HG03097 (cell line): Measurements from ENCODE around the gene INAFM1.

ENCODE experiments used
- ATAC-seq: cut with Tn5 transposase; IDR thresholded peaks from one replicate; pipeline ENCODE4 v1.9.1; 2021; ENCODE audit not compliant: unreplicated experiment, low FRiP score

The INAFM1 gene

DNA sequence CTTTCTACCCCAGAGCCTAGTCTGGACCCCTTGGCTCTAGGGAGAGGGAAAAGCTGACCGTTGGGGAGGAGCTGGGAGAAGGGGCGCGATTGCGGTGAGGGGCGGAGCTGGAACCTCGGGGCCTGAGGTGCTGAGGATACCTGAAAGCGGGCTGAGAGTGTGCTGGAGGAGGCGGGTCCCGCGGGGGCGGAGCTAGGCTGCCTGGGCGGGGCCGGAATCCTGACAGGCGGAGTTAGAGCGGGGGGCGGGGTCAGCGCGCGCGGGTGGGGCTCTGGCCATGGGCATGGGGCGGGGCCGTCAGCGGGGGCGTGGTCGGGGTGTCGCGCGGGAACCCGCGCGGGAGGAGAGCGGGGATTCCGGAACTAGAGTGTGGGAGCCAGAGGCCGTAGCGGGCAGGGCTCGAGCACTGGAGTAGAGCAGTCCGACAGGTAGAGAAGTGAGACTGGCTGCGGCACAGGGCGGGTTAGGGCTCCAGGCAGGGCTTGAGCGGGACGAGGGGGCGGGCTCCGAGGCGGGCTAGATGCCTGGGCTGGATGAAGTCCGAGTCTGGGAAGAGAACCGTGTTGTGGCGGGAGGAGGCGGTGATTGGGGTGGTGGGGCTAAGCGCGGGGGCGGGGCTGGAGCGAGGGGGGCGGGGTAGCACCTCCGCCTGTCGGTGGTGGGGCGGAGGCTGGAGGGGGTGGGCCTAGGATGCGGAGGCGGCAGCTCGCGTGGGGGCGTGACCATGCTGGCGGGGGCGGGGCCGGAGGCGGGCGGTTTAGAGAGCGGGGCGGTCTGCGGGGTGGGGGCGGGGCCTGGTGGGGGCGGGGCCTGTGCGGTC lies at the start of gene INAFM1:
INAFM1 (plus strand) TSS at position 815 of the 820 bp plus-strand sequence. CDS start 35 bp downstream, outside the sequence.
- peak; percentile 47 for ATAC-seq

DNA sequence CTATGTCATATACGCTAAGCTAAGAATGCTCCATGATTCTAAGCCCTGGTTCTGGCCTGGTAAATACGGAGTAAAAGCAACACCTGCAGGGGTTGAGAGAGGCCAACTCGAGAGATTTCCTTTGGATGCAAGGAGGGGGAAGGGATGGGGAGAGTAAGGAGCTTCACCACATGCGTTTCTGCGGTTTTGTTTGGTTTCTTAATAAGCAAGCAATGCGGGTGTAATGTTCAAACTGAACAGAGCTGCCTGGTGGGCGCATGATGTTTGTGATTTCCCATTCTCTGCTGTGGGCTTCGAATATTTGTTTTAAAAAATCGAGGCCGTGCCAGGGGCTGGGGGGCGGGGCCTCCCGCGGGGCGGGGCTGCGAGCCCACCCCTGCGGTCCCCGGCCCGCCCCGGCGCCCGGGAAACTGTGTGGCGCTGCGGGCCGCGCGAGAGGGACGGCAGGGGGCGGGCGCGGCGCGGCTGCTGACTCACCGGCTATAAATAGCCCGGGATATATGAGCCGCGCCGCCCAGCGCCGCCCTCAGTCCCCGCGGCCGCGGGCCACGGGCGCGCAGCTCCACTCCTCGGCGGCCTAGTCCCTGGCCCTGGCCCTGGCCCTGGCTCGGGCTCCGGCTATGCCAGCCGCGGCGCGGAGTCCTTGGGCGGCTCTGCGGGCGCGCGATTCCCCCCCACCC lies 48.8 kb upstream of the INAFM1 start:
- ATAC-seq, result peak; percentile 48

DNA sequence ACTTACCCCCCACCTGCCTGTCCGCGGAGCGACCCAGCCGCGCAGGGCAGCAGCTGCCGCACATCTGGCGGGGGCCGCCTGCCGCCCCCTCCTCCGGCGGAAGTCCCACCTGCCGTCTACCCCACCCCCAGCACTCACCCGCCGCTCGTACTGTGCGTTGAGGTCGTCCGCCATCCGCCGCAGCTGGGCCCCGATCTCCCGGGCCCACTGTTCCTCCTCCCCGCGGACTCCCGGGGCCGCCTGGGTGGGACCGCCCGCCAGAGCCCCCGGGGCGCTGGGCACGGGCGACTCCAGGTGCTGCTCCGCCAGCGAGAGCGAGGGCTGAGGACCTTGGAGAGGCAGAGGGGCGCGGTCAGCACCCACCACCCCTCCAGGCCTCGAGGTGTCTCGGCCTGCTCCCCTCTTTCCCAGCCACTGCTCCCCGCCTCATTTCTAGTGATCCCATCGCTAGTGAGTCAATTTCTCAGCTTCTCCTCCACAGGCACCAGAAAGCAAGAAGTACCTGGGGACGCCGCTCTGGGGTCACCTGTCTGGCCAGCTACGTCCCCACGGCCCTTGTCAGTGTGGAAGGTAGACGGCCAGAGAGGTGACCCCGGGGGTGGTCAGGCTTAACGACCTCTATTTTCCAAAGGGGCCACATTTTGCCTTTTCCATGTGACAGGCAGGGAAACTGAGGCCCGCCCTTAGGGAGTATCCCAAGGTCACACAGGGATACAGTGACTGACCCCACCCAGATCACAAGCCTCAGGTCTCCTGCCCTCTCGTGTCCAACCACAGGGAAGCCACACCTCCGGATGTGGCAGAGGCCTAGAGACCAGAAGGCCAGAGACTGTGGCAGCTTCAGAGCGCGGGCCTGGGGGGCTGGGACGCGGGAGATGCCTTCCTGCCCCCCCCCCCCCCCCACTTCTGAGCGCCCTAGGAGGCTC lies 48.0 kb upstream of the INAFM1 start:
- ATAC-seq, result peak; percentile 14

DNA sequence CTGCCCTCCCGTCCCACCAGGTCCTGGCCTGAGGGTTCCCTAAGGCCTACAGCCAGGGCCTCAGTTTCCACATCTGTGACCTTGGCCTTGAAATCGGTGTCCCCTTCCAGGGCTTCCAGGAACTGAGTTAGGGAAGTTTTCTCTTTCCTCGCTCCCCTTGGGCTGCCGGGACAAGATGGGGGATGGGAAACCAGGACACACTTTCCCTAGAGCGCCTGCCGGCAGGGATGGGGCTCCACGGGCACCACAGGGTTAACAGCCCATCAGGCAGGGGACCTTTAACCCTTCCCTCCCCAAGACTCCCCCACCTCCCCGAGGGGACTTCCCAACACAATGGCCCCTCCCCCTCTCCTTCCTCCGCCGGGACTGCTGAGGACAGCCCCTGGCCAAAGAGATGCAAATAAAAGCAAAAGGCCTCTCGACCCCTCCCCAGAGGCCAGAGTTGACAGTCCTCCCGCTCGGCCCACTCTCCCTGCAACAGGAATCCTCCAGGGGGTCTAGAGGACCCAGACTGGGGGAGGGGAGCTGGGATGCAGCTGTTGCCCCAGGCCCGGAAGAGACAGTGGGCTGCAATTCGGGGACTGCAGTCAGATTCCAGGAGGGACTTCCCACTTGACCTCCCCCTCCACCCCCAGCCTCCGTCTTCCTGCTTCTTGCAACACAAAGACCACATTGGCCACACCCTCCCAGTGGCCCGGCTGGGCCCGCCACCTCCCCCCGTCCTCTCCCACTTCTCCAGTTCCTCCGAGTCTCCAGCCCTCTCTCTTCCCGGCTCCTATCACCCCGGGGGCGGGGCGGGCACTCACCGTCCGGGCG lies 47.1 kb upstream of the INAFM1 start:
- ATAC-seq, result no peak

DNA sequence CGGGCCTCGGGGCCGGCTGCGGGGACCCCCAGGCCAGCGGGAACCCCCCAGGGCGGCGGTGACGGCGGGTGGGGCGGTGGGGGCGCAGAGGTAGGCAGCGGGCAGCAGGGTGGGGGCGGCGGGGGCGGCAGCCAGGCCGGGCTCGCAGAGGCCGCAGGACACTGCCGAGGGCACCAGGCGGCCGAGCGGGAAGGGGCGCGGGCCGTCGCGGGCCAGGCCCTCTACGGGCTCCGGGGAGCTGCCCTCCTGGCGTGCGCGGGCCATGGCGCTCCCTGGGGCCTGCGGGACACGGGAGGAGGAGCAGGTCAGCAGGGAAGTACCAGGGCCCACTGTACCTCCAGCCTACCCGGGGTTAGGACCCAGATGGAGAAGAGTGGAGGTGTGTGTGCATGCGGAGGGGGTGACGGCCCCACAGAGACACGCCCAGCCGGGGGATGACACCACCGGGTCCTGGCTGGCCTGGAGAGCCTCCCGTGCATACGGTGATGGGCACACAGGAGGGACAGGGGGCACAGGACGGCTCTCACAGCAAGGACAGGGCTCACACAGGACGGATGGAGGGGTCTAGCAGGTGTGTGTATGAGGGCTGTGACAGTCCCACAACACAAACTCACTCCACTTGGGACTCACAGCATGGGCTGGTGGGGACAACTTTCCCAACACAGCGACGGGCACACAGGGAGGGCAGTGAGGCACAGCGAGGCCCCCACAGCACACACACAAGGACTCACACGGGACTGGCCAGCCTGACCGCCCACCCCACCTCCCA lies 46.3 kb upstream of the INAFM1 start:
- no peak for ATAC-seq

DNA sequence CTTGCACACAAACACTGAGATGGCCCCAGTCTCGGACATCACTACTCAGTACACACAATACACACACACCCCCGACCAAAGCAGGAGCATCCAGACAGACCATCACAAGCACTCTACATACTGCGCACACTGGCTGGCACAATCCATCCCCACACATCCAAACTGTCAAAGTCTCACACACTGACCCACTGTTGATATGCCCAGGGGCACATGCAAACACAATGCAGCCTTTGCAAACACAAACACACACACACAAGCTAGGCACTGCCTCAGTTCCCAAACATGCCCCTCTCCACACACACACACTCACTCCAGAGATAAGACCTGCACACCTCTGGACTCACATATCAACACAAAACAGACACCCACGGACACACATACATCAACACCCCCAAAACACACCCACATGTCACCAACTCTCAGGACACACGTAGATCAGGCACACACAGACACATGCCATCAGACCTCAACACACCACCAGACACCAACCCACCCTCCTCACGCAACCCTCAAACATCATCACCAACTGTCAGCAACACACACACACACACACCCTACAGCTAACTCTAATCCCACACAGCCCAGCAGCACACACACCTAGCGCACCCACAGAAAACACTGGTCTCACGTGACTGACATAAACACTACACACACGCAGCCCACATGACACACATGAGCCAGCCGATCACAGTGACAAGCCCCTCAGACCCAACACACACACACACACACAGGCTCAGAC lies 45.6 kb upstream of the INAFM1 start:
- no peak for ATAC-seq

DNA sequence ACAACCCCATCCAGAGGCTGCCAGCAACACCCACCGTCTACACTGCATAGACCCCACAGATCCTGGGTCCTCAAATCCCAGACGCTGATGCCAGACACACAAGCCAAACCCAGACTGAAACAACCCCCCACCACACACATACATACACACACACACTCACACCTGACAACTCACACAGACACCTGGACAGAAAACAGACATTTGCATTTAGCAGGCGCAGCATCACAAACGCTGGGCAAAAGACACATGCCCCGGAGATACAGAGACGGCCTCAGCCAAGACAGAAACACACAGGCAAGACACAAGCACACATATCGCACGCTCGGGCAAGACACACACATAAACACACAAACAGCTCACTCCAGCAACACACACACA lies 45.0 kb upstream of the INAFM1 start:
- no peak for ATAC-seq

DNA sequence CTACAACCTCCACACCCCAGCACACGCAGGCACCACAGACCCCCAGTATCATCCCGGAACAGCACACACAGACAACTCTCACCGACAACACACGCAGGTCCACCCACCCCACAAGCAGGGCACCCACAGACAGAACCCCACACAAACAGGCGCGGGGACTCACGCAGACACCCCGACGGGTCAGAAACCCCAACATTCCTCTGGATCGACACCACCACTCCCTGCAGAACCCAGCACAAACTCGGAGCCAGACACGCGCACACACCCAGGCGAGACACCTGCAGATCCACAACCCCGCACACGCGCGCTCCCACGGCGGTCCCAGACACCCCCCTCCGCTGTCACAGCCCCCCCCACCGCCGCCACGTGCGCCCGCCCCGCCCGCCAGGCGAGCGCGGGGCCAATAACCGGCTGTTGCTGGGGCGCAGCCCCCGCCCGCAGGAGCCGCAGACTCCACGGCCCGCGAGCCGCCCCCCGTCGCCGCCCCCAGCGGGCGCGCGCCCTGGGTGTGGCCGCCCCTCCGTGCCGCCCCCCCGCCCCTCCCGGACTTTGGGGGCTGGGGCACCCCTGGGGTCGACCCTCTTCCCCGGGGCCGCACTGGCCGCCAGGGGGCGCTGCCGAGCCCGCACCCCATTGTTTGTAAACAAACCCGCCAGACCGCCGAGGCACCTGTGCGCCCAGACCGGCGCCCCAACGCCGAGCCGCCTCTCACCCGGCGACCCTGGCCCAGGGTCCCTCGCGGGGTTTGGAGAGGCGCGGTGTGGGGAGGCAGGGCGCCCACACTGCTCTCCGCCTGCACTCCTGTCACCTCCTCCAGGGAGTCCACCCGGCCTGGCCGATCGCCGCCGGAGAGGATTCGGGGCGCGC lies 44.4 kb upstream of the INAFM1 start:
- no peak for ATAC-seq

DNA sequence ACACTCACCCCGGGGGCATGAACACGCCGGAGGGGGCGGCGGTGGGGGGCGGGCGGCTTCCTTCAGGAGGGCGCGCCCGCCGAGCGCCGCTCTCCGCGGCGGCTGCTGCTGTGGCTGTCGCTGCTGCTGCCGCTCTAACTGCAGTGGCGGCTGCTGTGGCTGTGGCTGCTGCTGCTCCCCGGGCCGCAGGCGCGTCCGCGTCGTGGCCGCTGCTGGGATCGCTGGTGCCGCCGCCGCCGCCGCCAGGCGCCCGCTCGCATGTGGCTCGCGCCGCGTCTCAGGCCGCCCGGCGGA lies 43.8 kb upstream of the INAFM1 start, which contains the start of gene BBC3:
BBC3 (minus strand) TSS at position 279 of the 294 bp plus-strand sequence. CDS start 2,768 bp downstream, outside the sequence.
- no peak for ATAC-seq

DNA sequence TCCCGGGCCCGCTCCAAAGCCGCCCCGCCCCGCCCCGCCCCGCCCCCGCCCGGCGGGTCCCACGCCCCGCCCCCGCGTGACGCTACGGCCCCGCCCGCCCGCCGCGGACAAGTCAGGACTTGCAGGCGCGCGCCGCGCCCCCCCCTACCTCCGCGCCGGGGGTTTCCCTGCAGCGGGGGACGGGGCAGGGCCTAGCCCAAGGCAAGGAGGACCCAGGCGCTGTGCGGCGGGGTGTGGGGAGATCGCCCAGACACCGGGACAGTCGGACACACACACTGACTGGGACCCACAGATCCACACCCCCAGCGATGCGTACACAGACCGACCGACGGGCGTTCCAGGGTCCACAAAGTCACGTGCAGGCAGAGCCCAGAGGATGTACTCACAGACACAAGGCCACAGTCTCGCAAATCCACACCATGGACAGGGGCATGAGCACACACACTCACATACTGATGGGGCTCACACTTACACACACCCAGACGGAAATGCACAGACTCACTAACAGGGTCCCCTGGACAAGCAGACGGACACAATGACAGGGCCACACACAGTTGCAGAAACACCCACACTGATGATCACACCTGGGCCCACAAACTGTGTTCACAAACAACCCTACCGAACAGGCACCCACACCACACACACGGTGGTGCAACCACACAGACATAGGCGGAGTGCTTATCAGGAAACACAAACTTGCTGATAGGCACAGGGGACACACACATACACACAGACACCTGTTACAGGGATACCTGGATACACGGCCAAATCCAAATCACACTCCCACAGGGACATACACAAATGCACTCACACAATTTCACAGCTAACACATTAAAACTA lies 43.2 kb upstream of the INAFM1 start:
- ATAC-seq, result peak; percentile 24

DNA sequence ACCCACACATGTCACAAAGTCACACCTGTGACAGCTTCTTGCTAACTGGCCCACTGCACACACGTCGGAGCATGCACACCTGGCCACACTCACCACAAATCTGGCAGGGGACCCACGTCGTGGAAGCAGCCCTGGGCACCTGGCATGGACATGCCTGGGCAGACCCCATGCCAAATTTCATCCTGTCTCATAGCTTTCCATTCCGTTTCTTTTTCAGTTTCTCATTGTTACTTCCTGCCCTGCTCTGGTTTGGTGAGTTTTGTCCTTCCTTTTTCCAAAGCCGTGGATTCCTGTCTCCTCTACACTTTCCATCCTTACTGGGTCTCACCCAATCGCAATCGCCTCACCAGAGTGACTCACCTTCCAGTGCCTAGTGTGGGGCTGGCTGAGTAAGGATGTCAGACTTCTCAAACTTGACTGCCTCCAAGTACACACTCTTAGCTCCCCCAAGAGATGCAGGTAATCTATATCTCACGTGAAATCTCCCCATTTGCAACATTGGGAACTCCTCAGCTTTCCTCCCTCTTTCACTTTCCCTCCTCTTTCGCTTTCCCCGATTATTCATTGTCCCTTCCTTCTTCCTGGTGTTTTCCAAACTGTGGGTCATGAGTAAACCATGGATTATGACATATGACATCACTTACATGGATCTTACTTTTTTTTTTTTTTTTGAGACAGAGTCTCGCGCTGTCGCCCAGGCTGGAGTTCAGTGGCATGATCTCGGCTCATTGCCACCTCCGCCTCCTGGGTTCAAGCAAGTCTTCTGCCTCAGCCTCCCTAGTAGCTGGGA lies 42.1 kb upstream of the INAFM1 start:
- ATAC-seq, result no peak

DNA sequence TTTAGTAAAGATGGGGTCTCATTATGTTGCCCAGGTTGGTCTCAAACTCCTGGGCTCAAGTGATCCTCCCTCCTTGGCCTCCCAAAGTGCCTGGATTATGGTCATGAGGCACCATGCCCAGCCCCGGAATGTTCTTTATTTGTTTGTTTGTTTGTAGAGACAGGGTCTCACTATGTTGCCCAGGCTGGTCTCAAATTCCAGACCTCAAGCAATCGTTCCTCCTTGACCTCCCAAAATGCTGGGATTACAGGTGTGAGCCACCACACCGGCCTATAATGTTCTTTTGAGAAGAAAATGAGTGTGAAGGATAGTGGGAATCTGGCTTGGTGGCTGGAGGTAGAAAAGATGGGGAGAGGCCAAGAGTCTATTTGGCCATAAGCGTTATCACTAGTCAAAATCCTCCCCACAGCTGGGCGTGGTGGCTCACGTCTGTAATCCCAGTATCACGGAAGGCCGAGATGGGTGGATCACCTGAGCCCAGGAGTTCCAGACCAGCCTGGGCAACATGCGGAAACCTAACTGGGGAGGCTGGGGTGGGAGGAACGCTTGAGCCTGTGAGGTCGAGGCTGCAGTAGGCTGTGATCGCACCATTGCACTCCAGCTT lies 38.5 kb upstream of the INAFM1 start:
- no peak for ATAC-seq

DNA sequence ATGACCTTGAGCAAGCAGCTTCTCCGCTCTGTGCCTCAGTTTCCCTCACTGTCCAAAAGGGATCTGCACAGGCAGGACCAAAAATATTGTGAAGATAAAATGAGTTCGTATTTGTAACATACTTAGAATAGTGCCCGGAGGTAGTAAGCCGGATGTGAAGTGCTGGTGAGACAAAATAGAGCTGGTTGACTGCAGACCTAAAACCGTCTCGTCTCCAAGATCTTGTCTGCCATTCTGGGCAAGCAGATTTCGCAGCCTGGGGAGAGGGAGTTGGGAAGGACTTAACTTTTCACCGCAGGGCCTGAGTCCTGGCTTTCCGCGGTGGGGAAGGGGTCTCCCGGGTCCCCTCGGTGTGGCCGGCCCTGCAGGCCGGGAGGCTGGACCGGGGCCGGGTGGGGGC lies 35.5 kb upstream of the INAFM1 start:
- no peak for ATAC-seq

DNA sequence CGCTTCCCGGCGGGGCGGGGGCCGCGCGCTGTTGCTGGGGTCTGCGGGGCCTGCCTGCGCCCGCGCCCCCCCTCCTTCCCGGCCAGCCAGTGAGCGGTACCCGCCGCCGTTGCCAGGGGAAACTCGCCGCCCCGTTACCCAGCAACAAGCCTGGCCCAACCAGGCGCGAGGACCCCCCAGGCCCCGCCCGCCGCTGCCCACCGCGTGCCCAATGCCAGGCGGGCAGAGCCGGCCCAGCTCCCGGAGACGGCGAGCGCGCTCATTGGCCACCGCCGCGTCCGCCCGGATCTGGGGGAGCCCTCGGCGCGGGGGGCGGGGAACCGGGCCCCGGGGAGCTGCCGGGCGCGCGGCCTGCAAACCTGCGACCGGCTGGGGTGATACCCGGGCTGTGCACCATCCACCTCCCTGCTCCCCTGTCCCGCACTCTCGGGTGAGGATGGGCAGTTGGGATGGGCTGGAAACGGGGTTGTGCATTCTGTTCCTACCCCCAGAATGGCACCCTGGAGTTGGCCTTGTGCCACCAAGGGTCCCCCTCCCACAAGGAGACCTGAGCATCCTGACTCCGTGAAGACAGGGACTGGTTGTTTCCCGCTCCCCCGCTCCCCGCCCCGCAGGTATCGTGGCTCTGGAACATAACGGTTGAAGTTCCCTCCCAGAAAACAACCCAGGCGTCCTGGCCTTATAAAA lies 34.9 kb upstream of the INAFM1 start:
- ATAC-seq, result no peak

DNA sequence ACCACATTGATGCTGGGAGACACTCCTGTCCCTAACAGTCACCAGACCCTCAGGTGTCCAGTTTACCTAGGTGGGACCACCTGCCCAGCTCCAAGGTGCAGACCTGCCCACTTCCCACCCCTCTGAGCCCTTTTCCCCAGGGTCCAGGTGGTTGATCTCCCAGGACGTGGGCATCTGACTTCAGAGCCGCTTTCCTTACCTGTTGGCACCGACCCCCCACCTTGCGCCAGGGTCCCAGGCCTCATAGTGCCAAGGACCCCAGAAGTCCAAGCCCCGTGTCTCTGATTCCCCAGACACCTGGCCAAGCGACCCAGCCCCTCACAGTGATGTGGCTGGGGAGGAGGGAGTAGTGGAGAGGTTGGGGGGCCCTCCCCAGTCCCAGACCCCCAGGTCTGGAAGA lies 34.1 kb upstream of the INAFM1 start:
- ATAC-seq, result no peak
